ENCODE data around the gene KCNQ1. TPM values are rescaled to one million over a fixed set of nuclear protein-coding genes. Genes with fewer than 3 reads are reported as not detected.

KCNQ1 gene
- total RNA-seq, 1 donor from 2014 or later, result 1.1 TPM

DNA sequence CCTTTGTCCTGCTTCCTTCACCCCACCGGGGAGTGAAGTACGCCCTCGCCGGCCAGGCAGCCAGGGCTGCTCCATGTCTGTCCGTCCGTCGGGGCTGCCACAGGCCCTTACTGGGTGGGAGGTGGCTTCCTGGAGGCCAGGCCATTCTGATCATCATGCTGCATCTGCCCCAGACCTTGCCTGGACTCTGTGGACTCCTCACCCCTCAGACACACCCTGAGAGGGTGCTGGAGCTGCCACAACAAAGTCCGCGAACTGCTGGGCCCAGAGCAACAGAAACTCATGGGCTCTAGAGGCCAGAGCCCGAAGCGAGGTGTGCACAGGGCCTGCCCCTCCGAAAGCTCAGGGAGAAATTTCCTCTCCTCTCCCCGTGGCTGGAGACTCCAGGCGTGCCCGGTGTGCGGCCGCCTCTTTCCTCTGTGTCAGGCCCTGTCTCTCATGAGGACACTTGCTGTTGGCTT, 130.8 kb downstream of the KCNQ1 start:
- no peak for DNase-seq (ENCODE audit: extremely low read depth, low read depth, low spot score)

DNA sequence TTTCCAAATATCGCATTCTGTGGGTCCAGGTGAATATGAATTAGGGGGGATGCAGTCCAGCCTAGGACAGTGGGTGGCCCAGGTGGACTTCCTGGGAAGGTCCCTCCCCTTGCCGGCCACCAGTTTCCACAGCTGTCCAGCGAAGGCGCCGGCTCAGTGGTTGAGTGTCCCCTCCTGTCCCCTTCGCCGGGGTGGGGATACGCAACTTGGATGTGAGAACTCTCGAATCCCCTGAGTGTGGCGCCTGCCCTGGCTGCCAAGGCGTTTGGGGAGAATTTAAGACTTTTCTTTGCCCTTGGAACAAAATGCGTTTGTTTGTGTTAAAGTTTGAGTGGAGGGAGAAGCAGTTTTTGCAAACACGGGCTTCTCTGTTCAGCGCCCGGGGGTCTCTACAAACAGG, 131.3 kb downstream of the KCNQ1 start:
- DNase-seq (ENCODE audit: extremely low read depth, low read depth, low spot score), result no peak

DNA sequence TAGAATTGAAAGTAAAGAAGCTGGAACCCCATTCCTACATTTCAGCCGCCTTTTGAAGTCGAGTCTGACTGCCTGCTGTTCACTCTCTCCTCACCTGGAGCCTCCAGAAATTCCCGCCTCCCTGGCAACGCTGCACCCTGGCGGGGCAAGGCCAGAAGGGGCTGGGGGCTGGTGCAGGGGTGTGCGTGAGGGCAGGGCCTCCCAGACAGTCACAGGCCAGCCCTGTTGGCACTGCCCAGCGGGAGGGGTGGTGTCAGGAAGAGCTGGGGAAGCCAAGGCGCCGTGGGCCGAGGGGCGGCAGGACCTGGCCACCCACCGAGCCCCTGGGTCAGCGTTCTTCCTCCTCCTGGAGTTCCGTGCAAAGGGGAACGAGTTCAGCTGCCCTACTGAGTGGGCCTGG, 131.7 kb downstream of the KCNQ1 start:
- DNase-seq (ENCODE audit: extremely low read depth, low read depth, low spot score), result no peak

DNA sequence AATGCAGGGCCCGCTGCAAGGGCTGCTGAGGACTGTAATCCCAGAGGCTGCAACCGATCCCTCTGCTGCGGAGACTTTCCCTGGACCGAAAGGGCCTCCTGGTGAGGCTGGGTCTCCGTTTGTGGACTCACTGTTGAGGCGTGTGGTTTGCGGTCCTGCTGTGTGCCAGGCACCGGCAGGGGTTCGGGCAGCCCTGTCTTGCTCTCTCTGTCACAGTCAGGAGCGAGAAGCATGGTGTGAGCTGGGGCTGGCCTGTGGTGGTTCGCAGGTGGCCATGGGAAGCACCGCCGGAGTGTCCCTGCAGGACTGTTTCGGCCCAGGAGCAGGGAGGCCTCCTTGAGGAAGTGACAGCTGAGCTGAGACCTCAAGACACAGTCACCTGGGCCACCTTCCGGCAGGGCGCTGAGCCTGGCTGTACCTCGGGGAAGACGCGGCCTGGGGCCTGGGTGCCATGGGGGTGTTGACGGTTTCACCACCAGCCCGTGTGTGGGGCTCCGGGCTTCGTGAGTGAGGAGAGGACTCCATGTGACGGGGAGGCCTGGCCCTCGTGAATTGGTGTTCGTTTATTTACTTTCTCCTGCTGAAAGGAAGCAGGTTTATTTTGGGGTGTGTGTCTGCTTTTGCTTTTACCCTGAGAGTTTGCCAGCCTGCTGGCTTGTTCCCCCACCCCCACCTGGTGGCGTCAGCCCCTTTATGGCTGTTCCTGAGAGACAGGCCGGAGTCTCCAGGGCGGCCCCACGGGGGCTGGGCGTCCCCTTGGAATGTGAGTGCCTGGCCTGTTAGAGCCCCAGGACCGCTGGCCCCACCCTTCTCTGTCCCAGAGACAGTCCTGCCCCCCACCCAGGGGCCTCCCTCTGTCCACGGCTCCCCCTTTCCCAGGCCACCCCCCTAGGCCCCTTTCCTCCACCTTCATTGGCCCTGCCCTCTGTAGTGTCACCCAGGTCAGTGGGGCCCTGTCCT, 132.5 kb downstream of the KCNQ1 start:
- DNase-seq (ENCODE audit: extremely low read depth, low read depth, low spot score), result no peak

DNA sequence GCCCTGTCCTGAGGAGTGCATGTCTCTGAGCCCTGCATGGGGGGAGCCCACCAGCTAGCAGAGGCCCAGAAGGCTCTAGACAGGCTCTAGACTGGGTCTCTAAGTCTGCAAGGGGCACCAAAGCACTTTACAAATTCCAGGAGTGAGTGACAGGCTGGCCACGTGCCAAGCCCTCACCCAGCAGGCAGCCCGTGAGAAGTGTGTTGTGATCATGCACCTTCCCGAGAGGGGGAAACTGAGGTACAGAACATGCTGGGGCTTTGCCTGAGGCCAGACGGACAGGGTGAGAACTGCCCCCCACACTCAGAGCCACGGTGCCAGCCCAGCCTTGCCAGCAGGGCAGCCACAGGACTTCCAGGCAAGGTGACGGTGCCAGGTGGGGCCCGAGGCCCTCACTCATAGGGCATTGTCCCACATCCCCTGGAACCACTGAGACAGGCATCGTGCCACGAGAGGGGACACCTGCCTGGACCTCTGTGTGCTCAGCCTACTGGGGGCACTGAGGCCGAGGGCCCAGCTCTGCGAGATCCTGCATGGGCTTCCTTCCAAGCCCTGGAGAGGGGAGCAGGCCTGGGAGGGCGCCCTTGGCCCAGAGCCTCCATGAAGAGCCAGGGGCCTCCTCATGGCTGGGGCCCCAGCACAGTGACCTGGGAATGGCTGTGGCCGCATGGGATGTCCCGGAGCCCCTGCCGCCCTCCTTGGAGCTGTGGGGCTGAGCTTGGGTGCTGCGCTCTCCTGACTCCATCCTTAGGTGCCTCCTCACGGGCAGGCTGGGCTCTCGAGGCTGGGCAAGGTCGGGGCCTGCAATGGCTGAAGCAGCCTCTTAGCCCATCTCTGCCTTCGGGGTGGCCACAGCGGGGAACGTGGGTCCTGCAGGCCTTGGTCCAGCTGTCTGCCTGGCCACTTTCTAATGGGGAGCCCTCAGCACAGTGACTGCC, 133.5 kb downstream of the KCNQ1 start:
- no peak for DNase-seq (ENCODE audit: extremely low read depth, low read depth, low spot score)

DNA sequence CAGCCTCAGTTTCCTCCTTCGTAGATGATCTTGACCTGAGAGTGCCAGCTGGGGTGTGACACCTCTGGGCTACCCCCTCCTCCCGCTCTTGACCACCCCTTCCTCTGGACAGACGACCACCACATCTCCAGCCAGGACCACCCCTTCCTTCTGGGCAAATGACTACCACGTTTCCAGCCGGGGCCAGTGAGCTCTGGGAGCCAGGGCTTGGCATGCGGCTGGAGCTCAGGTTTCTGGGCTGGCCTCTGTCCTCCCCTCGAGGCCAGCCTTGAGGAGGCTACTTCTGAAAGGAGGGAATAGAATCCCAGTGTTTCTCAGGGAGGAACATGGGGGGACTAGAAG, 134.1 kb downstream of the KCNQ1 start:
- no peak for DNase-seq (ENCODE audit: extremely low read depth, low read depth, low spot score)

DNA sequence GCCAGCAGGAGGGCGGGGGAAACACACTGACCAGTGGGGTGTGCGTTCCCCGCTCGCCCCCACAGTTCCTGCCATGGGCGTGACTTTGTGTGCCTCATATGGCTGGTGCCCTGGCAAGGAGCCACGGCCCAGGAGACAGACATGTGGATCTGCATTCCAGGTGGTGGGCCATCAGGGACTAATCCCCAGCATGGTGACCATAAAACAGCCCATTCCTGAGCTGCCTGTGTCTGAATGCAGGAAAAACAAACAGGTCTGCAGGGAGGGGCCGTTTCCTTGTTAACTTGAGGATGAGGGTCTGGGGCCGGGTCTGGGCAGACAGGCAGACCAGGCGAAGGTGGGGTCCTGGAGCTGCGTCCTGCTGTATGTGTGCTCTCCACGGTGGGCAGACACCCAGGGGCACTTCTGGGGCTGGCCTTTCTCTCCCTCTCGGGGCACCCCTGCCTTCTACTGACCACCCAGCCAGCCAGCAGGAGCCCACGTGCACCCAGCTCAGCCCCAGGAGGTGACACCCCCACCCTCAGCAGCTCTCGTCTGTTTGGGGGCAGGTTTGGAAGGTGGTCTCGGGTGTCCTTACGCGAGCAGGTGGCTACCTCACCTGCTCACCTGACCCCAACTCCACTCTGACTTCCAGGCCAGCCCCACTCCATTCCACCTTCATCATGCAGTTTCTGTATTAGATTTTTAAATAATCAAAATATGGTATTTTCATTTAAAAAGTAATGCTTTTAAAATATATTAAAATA, 134.7 kb downstream of the KCNQ1 start:
- no peak for DNase-seq (ENCODE audit: extremely low read depth, low read depth, low spot score)

DNA sequence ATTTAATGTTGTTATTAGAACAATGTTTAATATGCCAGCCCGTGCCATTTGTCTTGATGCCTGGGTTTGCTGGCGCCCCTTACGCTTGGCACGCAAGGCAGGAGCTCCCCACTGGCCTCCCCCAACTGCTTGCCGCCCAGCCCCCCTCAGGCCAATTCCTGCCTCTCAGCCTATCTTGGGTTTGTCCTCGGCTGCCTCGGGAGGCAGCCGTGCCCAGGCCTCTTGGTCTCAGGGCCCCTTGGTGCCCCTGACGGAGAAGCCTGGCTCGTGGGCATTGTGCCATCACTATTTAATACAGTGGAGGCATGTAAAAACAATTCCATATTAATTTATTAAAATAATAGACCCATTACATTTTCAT, 135.2 kb downstream of the KCNQ1 start:
- DNase-seq (ENCODE audit: extremely low read depth, low read depth, low spot score), result no peak

DNA sequence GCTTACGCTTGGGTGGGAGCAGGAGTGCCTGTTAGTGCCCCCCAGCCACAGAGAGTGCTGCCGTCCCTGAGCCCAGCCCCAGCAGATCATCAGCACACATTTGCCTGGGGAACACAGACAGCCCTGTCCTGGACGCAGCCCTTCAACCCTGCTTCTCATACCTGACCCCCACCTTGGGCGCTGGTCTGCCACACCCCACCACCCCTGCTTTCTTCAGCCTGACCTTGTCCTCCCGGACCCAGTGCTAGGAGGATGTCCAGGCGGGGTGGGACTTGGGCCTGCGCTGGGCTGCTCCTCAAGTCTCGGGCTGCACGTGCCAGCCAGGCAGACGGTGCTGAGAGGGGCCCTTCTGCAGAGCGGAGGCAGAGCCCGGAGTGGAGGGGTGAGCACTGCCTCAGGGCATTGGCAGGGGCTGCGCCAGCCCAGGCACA, 135.8 kb downstream of the KCNQ1 start:
- DNase-seq (ENCODE audit: extremely low read depth, low read depth, low spot score), result no peak

DNA sequence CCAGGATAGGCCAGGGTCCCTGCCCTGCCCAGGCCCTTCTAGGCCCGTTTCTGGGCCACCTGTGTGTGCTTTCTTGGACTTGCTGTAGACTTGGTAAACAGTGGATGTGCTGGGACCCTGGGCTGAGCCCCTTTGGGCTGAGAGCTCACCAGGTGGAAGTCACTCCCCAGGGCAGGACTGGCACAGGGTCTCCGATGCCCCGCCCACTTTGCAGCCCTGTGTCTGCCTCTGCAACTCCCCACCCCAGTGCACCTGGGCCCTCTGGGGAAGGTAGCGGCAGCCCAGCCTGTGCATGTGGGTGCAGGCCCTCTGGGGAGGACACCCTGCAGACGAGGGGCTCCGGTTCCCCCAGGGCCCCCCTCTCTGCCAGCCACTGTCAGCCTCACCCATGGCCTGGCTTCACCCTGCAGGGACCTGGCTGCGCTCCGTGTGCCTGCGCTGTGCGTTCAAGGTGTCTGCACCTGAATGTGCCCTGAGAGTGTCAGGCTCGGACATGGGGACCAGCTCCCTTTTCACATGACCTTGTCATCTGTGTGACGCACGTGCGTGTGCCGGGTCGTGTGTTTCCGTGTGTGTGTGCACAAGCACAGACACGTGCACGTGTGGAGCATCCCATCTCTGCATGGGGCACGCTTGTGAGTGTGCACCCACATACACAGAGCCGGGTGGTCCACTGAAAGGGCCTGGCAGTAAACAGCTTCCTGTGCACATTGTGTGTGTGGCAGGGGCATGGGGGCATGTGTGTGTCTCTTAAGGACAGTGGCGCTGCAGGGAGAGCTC, 136.5 kb downstream of the KCNQ1 start:
- DNase-seq (ENCODE audit: extremely low read depth, low read depth, low spot score), result no peak

DNA sequence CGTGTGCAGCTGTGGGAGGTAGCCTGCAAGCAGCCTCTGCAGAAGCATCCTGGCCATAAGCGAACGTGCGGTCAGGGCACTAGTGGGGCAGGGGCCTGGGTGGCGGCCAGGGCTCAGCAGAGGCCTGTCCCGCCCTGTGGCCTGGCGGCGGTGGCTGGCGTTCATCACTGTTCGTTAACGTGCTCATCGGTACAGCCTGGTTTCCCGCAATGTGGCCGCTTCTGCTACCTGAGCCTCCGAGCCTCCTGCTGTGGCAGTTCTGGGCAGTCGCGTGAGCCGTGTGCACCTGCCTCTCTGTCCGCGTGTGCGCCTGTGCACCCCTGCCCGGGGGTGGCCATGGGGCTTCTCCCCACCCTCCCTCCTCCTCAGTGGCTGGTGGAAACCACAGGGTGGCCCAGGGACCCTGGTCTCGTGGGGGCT, 137.1 kb downstream of the KCNQ1 start:
- DNase-seq (ENCODE audit: extremely low read depth, low read depth, low spot score), result no peak

DNA sequence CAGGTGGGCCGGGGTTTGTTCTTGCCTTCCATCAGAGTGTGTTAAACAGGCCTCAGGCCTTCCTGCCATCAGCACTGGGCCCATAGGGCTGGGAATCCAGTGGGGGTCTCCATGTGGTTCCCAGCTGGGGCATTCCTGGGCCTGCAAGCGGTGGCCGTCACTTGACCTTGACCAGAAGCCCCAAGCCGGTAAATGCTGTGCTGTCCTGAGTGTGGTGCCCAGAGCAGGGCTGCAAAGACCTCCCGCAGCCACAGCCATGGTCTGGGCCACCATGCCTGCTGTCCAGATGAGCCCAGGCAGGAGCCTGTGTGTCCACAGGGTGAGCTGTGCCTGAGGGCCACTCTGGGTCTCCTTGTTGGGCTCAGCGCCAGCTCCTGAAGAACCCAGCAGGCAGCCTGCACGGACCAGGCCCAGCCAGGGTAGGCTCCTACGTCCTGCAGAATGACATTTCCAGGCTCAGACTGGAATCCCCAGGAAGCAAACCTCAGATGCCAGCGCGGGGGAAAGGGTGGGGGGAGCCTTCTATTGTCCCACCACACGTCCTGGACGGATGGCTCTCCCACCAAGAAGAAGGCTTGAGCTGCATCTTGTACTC, 137.6 kb downstream of the KCNQ1 start:
- DNase-seq (ENCODE audit: extremely low read depth, low read depth, low spot score), result no peak

DNA sequence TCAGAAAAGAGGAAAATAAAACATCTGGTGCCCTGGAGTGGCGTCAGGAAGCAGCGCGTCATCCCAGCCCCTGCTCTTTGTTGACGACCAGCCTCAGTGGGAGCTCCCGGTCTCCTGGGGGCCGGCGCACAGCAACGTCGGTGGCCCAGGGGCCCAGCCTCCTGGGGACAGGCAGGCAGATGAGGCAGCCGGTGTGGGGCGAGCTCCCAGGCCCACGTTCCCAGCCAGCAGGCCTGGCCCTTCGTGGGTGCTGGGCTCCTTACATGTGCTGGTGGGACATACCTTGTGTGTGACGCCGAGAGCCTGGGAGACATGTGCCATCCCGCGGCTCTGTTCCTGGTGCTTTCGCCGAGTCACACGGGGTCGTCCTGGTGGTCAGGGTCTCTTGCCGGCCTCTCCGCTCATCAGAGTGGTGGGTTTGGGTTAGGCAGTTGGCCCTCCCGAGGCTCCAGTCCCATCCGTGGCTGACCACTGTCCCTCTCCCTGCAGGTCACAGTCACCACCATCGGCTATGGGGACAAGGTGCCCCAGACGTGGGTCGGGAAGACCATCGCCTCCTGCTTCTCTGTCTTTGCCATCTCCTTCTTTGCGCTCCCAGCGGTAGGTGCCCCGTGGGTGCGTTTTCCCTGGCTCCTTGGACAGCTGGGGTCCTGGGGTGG, 138.3 kb downstream of the KCNQ1 start:
- no peak for DNase-seq (ENCODE audit: extremely low read depth, low read depth, low spot score)

DNA sequence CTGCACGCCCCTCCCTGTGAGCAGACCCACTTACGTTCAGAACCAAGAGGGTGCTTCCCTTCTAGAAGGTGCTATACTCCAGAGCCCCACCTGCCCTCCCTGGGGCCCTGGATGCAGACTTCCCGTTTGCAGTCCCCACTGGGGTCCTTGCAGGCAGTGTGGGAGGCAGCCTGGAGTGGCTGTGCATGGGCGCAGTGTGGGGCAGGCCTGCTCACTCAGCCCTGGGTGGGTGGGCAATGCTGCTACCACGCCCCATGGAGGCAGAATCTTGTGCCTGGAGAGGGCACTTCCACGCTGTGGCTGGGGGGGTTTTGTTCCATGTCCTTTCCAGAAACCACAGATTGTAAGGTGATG, 138.8 kb downstream of the KCNQ1 start:
- DNase-seq (ENCODE audit: extremely low read depth, low read depth, low spot score), result no peak

DNA sequence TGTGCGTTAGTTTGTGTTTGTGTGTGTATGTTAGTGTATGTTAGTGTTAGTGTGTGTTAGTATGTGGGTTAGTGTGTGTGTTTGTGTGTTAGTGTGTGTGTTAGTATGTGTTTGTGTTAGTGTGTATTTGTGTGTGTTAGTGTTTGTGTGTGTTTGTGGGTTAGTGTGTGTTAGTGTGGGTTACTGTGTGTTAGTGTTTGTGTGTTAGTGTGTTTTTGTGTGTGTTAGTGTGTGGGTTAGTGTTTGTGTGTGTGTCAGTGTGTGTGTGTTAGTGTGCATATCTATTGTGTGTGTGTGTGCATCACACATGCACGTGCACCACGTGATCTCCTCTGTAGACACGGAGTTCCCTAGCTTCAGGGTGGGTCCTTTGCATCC, 139.6 kb downstream of the KCNQ1 start:
- no peak for DNase-seq (ENCODE audit: extremely low read depth, low read depth, low spot score)

DNA sequence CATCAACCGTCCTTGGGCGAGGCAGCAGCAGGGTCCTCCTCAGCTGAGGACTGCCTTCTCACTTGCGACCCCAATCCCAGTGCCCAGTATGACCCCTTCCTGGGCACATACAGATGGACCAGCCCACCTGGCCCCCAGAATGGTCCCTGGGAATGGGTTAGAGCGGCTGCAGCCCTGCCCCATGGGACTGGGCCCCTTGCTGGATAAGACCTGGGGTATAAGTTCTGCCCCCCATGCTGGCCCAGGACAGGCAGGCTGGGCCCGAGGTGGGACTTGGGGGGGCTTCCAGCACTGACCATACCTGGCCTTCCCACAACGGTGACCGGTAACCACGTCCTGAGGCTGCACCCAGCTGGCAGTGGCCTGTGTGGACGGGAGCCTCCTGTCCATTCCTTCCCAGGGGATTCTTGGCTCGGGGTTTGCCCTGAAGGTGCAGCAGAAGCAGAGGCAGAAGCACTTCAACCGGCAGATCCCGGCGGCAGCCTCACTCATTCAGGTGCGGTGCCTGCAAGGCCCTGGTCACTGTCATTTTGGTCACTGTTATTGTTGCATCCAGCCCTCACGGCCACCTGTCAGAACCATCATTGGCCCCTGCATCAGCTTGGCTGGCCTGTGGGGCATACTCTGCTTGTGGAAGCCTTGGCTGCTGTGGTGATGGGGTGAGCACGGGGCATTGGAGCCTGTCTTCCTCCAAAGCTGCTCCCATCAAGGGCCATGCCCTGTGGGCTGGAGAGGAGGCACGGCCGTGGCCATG, 140.2 kb downstream of the KCNQ1 start:
- no peak for DNase-seq (ENCODE audit: extremely low read depth, low read depth, low spot score)

DNA sequence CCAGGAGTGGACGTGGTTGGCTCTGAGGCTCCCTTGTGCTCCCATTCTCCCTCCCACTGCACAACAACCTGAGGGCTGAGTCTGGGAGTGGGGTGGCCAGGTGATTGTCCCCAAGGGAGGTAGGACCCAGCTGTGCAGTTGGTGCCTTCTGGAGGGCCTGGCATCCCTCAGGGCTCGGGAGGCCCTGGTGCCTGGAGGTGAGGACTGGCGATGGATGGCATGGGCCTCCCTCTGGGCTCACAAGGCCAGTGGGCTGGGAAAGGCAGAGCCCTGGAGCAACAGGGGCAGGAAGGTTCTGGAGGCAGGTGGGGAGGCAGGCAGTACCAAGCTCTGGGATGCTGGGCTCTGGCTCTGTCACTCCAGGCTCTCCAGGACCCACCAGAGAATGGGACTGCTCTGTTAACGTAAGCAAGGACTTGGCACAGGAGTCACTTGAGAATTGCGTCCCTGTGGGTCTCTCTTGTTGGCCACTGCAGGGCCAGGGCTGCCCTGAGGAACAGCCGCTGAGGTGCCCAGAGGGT, 140.8 kb downstream of the KCNQ1 start:
- DNase-seq (ENCODE audit: extremely low read depth, low read depth, low spot score), result no peak

DNA sequence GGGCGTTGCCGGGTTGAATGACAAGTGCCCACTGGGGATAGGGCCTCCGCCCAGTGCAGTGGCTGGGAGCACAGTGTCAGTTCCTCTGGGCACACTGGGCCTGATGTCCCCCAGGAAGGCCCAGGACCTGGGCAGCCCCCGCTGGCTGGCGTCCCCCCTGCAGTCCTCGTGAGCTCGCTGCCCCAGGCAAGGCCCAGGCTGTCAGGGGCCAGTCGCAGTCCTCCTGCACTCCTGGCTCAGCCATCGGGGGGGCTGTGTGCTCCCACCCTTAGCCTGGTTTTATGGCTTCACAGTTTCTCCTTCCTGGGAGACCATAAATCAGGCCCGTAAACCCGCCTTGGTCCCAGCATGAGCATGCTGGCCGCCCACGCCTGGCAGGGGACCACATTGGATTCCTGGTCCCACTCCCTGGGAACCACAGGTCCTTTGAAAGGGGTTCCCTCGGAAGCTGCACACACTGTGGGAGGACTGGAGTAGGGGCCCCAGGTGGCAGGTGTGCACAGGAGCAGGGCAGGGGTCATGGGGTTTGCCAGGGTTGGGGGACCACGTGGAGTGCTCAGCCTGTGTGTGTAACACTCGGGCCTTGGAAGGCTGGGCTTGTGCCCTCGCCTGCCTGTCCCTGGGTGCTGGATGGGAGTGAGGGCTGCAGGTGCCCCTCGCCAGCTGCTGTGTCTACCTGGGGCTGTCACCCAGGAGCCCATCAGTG, 141.4 kb downstream of the KCNQ1 start:
- DNase-seq (ENCODE audit: extremely low read depth, low read depth, low spot score), result no peak
